Muscle of leg (tissue), 9 donors: ENCODE measurements around the gene LURAP1L. TPM values are rescaled to one million over a fixed set of nuclear protein-coding genes. Genes with fewer than 3 reads are reported as not detected.

ENCODE experiments used
- polyA plus RNA-seq, 8 donors: library from polyadenylated mRNA; unstranded; fragments of 120-200 nt; gene quantifications; one replicate each; pipeline versions ENCODE4 v1.2.1 to v1.2.3, GENCODE V29; 2013; ENCODE audit warnings: inconsistent platforms in 1 of 8, low replicate concordance in 1 of 8; ENCODE audit not compliant: insufficient read length in 8 of 8, insufficient read depth in 1 of 8
- total RNA-seq: library from RNA; stranded (reverse); fragments of 120-200 nt; gene quantifications from one replicate; pipeline ENCODE4 v1.2.4, GENCODE V29; 2013

The LURAP1L gene
- total and polyA plus RNA-seq, 9 donors = 7.7 to 26.0 (median 12.8) TPM

Other genes with a start within 250 kb of the LURAP1L start
- gene TYRP1, start 81.6 kb upstream of the LURAP1L start, total RNA-seq = not detected
- gene TYRP1, start 81.6 kb upstream of the LURAP1L start, polyA plus RNA-seq = 10 to 100 TPM in 1 of 8 donors, 1 to 10 TPM in 1, under 1 TPM in 4, not detected in 2; 0.27 to 20.9 (median 0.43) TPM